ENCODE results near the gene C9.

The C9 gene

GRCh38 chr5:39379693-39380092, 15.4 kb upstream of the C9 start:
- no peak for DNase-seq (ENCODE audit: extremely low read depth, insufficient read length)
- H3K27me3 ChIP-seq (replicated peaks; ENCODE audit: control insufficient read depth, insufficient read depth, low read length), result no peaks in the 10 kb centered on the region; the same call in 1 of the 2 replicates
- TF ChIP-seq CTCF (IDR thresholded peaks at IDR 0.05; ENCODE audit: insufficient read depth, low read length, poor library complexity, severe bottlenecking), result no peak
- H3K4me3 ChIP-seq (replicated peaks; ENCODE audit: low read depth, low read length), result no peak overlapping the region
- no peaks in the 10 kb centered on the region for H3K36me3 ChIP-seq (ENCODE audit: control insufficient read depth, insufficient read depth, low read length)

GRCh38 chr5:39377613-39378012, 13.3 kb upstream of the C9 start:
- Histone ChIP-seq H3K27me3 (replicated peaks; ENCODE audit: control insufficient read depth, insufficient read depth, low read length) (no peaks in the 10 kb centered on the region; the same call in 1 of the 2 replicates), H3K4me3 (replicated peaks; ENCODE audit: low read depth, low read length) (no peak overlapping the region), H3K36me3 (ENCODE audit: control insufficient read depth, insufficient read depth, low read length) (no peaks in the 10 kb centered on the region)
- no peak for DNase-seq (ENCODE audit: extremely low read depth, insufficient read length)
- TF ChIP-seq CTCF (IDR thresholded peaks at IDR 0.05; ENCODE audit: insufficient read depth, low read length, poor library complexity, severe bottlenecking), result no peak

GRCh38 chr5:39376293-39376714, 12.0 kb upstream of the C9 start:
- no peaks in the 10 kb centered on the region for H3K36me3 ChIP-seq (ENCODE audit: control insufficient read depth, insufficient read depth, low read length)
- DNase-seq (ENCODE audit: extremely low read depth, insufficient read length), result peak; percentile 15
- peak; percentile 77 for TF ChIP-seq CTCF (IDR thresholded peaks at IDR 0.05; ENCODE audit: insufficient read depth, low read length, poor library complexity, severe bottlenecking)

GRCh38 chr5:39373791-39374190, 9.5 kb upstream of the C9 start:
- DNase-seq (ENCODE audit: extremely low read depth, insufficient read length), result no peak
- H3K36me3 ChIP-seq (ENCODE audit: control insufficient read depth, insufficient read depth, low read length), result no peaks in the 10 kb centered on the region
- H3K4me3 ChIP-seq (replicated peaks; ENCODE audit: low read depth, low read length), result no peak overlapping the region
- no peaks in the 10 kb centered on the region; the same call in 1 of the 2 replicates for H3K27me3 ChIP-seq (replicated peaks; ENCODE audit: control insufficient read depth, insufficient read depth, low read length)
- no peak for TF ChIP-seq CTCF (IDR thresholded peaks at IDR 0.05; ENCODE audit: insufficient read depth, low read length, poor library complexity, severe bottlenecking)

More at GRCh38 chr5:39376293-39376714, 12.0 kb upstream of the C9 start:
- no peak overlapping the region for H3K4me3 ChIP-seq (replicated peaks; ENCODE audit: low read depth, low read length)
- H3K27me3 ChIP-seq (replicated peaks; ENCODE audit: control insufficient read depth, insufficient read depth, low read length), result no peaks in the 10 kb centered on the region; the same call in 1 of the 2 replicates

GRCh38 chr5:39371367-39371635, 7.0 kb upstream of the C9 start:
- TF ChIP-seq CTCF (IDR thresholded peaks at IDR 0.05; ENCODE audit: insufficient read depth, low read length, poor library complexity, severe bottlenecking), result no peak
- no peak for DNase-seq (ENCODE audit: extremely low read depth, insufficient read length)
- Histone ChIP-seq H3K36me3 (ENCODE audit: control insufficient read depth, insufficient read depth, low read length) (no peaks in the 10 kb centered on the region), H3K4me3 (replicated peaks; ENCODE audit: low read depth, low read length) (no peak overlapping the region), H3K27me3 (replicated peaks; ENCODE audit: control insufficient read depth, insufficient read depth, low read length) (no peaks in the 10 kb centered on the region; the same call in 1 of the 2 replicates)

Data from GM06990 (cell line).